Endothelial cell of umbilical vein (primary cell): ENCODE results near the gene NAGPA. TPM values are rescaled to one million over a fixed set of nuclear protein-coding genes. Genes with fewer than 3 reads are reported as not detected.

ENCODE experiments used
- BruUV-seq: library from RNA; stranded (reverse); fragments of 400-500 nt; replicated peaks from 2 replicates; lab custom pipeline; 2021; lab: Mats Ljungman, UMichigan
- CTCF ChIA-PET: fragments of 300-600, 350-600 bp; sonication (Branson Sonifier 250); formaldehyde crosslinking; loops from one replicate; lab custom pipeline; 2021; ENCODE audit warnings: antibody characterized with exemption, inconsistent platforms; lab: Charles Lee
- POLR2A ChIA-PET: fragments of 300-600, 350-600 bp; sonication (Branson Sonifier 250); formaldehyde crosslinking; loops from one replicate; lab custom pipeline; 2021; ENCODE audit warnings: antibody characterized with exemption, inconsistent platforms; lab: Charles Lee
- DNase-seq: peaks from one replicate; pipeline ENCODE4 v3.0.0-alpha.2; 2011; ENCODE audit warnings: low read depth, low spot score
- FAIRE-seq: peaks from 2 replicates; lab custom pipeline; 2011; peaks lifted over from hg19 to GRCh38; lab: Jason Lieb, UNC
- H2AFZ ChIP-seq: 2 replicates; pipeline ENCODE4 v1.6.0; 2012; ENCODE audit warnings: low read depth, low read length, control low read depth, inconsistent platforms
- H3K27ac ChIP-seq: 2 replicates; pipeline ENCODE4 v1.5.1; 2011; ENCODE audit warnings: low read depth, mild to moderate bottlenecking, control low read depth, low read length, moderate library complexity; ENCODE audit not compliant: insufficient read depth
- H3K27me3 ChIP-seq, 2 experiments: 2 replicates each; pipeline versions ENCODE4 v1.6.0 to v1.6.1; 2011; ENCODE audit warnings: low read length in 2 of 2, mixed read lengths in 1 of 2; ENCODE audit not compliant: control insufficient read depth in 2 of 2, insufficient read depth in 2 of 2
- H3K36me3 ChIP-seq, 2 experiments: 2 replicates in 1 of 2; 3 replicates in 1 of 2; pipeline ENCODE4 v1.5.1; 2011; ENCODE audit warnings: low read length in 2 of 2, mild to moderate bottlenecking in 1 of 2, moderate library complexity in 1 of 2; ENCODE audit not compliant: control insufficient read depth in 2 of 2, insufficient read depth in 2 of 2; ENCODE audit errors: extremely low read depth in 1 of 2
- H3K4me1 ChIP-seq: 3 replicates; pipeline ENCODE4 v1.5.1; 2011; ENCODE audit warnings: mild to moderate bottlenecking, low read length; ENCODE audit not compliant: control insufficient read depth, insufficient read depth; ENCODE audit errors: extremely low read depth
- H3K4me2 ChIP-seq: 2 replicates; pipeline ENCODE4 v1.6.1; 2011; ENCODE audit warnings: low read length, control low read depth, mixed read lengths; ENCODE audit not compliant: insufficient read depth
- H3K4me3 ChIP-seq, 3 experiments: fragments of 200-600 bp in 1 of 3; sonication (generic), shearing (Covaris generic) in 1 of 3; replicated peaks in 1 of 3; 2 replicates each; pipeline ENCODE4 v1.5.1; 2011 to 2016; ENCODE audit warnings: control low read depth in 3 of 3, low read length in 3 of 3, mild to moderate bottlenecking in 2 of 3, inconsistent platforms in 1 of 3, low read depth in 1 of 3, moderate library complexity in 1 of 3; ENCODE audit not compliant: insufficient read depth in 1 of 3
- H3K79me2 ChIP-seq: 2 replicates; pipeline ENCODE4 v1.6.0; 2012; ENCODE audit warnings: low read length, inconsistent platforms; ENCODE audit not compliant: control insufficient read depth, insufficient read depth
- H3K9ac ChIP-seq: replicated peaks from 2 replicates; pipeline ENCODE3; 2011; ENCODE audit warnings: low read length, control low read depth; ENCODE audit not compliant: insufficient read depth; ENCODE audit errors: extremely low read depth
- H3K9me1 ChIP-seq: replicated peaks from 3 replicates; pipeline ENCODE4 v1.6.0; 2011; ENCODE audit warnings: mild to moderate bottlenecking, low read length; ENCODE audit not compliant: control insufficient read depth, insufficient read depth; ENCODE audit errors: extremely low read depth
- H3K9me3 ChIP-seq: replicated peaks from 2 replicates; pipeline ENCODE4 v1.5.1; 2012; ENCODE audit warnings: low read length, inconsistent platforms; ENCODE audit not compliant: control insufficient read depth, insufficient read depth
- H4K20me1 ChIP-seq: replicated peaks from 2 replicates; pipeline ENCODE3; 2011; ENCODE audit warnings: mild to moderate bottlenecking, low read length; ENCODE audit not compliant: control insufficient read depth, insufficient read depth; ENCODE audit errors: extremely low read depth
- CTCF ChIP-seq, 2 donors: IDR thresholded peaks; 1 replicate in 1 of 2; 2 replicates in 1 of 2; pipeline ENCODE4 v1.5.1; 2011; ENCODE audit warnings: low read length in 2 of 2, mild to moderate bottlenecking in 2 of 2, moderate library complexity in 2 of 2, control low read depth in 1 of 2, inconsistent platforms in 1 of 2, low read depth in 1 of 2; ENCODE audit not compliant: insufficient read depth in 1 of 2; ENCODE audit errors: extremely low read depth in 1 of 2
- EZH2 ChIP-seq: IDR thresholded peaks from 2 replicates; pipeline ENCODE4 v1.6.1; 2012; ENCODE audit warnings: borderline replicate concordance, low read depth, mild to moderate bottlenecking, moderate library complexity, low read length, inconsistent platforms; ENCODE audit not compliant: severe bottlenecking
- FOS ChIP-seq: IDR thresholded peaks from 2 replicates; pipeline ENCODE4 v1.6.1; 2011; ENCODE audit warnings: mild to moderate bottlenecking, low read length, moderate library complexity, borderline replicate concordance; ENCODE audit not compliant: insufficient read depth
- GATA2 ChIP-seq: IDR thresholded peaks from 2 replicates; pipeline ENCODE4 v1.7.0; 2011; ENCODE audit warnings: low read depth, mild to moderate bottlenecking, moderate library complexity, mixed read lengths, low read length; ENCODE audit not compliant: insufficient read length, insufficient read depth
- JUN ChIP-seq: IDR thresholded peaks from 2 replicates; pipeline ENCODE4 v1.6.1; 2011; ENCODE audit warnings: borderline replicate concordance, low read depth; ENCODE audit not compliant: insufficient read length, insufficient read depth
- MAX ChIP-seq: IDR thresholded peaks from 2 replicates; pipeline ENCODE4 v1.6.1; 2011; ENCODE audit not compliant: insufficient read depth, insufficient read length
- MYC ChIP-seq: IDR thresholded peaks from one replicate; pipeline ENCODE4 v1.6.1; 2011; ENCODE audit warnings: mild to moderate bottlenecking, low read depth, low read length
- POLR2A ChIP-seq: IDR thresholded peaks from 2 replicates; pipeline ENCODE4 v1.6.1; 2012; ENCODE audit warnings: low read depth, mild to moderate bottlenecking, control low read depth, low read length
- POLR2AphosphoS5 ChIP-seq: IDR thresholded peaks from 2 replicates; pipeline ENCODE4 v1.6.1; 2012; ENCODE audit warnings: low read depth, mild to moderate bottlenecking, control low read depth, low read length, moderate library complexity; ENCODE audit not compliant: insufficient read depth
- dilution Hi-C: fragments of 300-500 bp; cut with MboI; formaldehyde crosslinking; loops from one replicate; pipeline ENCODE4 v1.15.0; 2019; ENCODE audit warnings: low sequenced_read_pairs; ENCODE audit not compliant: extremely low pct_ligation_motif_present
- intact Hi-C: fragments of 100-400 bp; cut with micrococcal nuclease; formaldehyde crosslinking; loops from one replicate; pipeline ENCODE4 v1.10.0; 2022
- polyA plus RNA-seq, 4 experiments: library from polyadenylated mRNA; depleted of rRNA in 3 of 4; stranded (reverse) in 3 of 4; unstranded in 1 of 4; fragments of >200 nt; gene quantifications; 2 replicates each; pipeline versions ENCODE4 v1.2.1 to v1.2.3, GENCODE V29; 2011 to 2012; ENCODE audit warnings: missing spikeins in 1 of 4
- total RNA-seq: library from RNA; stranded (reverse); gene quantifications from 2 replicates; pipeline ENCODE4 v1.2.3, GENCODE V29; 2021

NAGPA gene
- total and polyA plus RNA-seq, 2 donors (not counting 3 experiments of a cell fraction or from before 2014, with no cell fraction given), result 29.6 to 29.9 TPM

- intact Hi-C loops, result no loop called here
- Histone ChIP-seq H2AFZ (peak overlapping the region; percentile 94), H3K79me2 (peaks cover 9% of the 10 kb centered on the region), H3K9ac (peak overlapping the region; percentile 85), H3K27me3 (no peaks in the 10 kb centered on the region), H3K4me1 (peaks cover 8% of the 10 kb centered on the region), H3K4me3 (peak overlapping the region; percentile 50 to 79 (median 65)), H3K9me3 (no peaks in the 10 kb centered on the region), H4K20me1 (no peaks in the 10 kb centered on the region), H3K9me1 (no peaks in the 10 kb centered on the region), H3K27ac (peak overlapping the region; percentile 58), H3K36me3 (peaks cover 4 to 7% of the 10 kb centered on the region in 2 experiments), H3K4me2 (peak overlapping the region; percentile 82)
- ChIA-PET POLR2A (no interaction called here), CTCF (interaction anchor here (0.6 to 1.0 kb wide), 1 partner anchor 12 kb away, joined by 3 to 4 read pairs; no protein-coding TSS in a partner anchor)
- FAIRE-seq (no peak), DNase-seq (no peak)
- dilution Hi-C loops, result no loop called here
- no peak for TF ChIP-seq CTCF (IDR thresholded peaks at IDR 0.05; ENCODE audit: extremely low read depth in 1 of 2, insufficient read depth in 1 of 2, low read depth in 1 of 2, low read length in 2 of 2)
- no peak for TF ChIP-seq EZH2
- no peak for TF ChIP-seq MAX
- TF ChIP-seq JUN, result no peak
- TF ChIP-seq POLR2A, result no peak
- TF ChIP-seq MYC, result no peak
- no peak for TF ChIP-seq POLR2AphosphoS5
- no peak for TF ChIP-seq GATA2
- TF ChIP-seq FOS, result no peak
- BruUV-seq, result no TSS peak
Measured at GRCh38 chr16:5072334-5073278, 38.9 kb upstream of the NAGPA start.
